Caco-2 (cell line): ENCODE results near the gene MYH9. TPM values are rescaled to one million over a fixed set of nuclear protein-coding genes. Genes with fewer than 3 reads are reported as not detected.
A peak's percentile ranks its signal among the peaks of the same experiment; 100 is the strongest.

Experiments
- BruUV-seq: library from RNA; stranded (reverse); fragments of 400-500 nt; replicated peaks from 2 replicates; lab custom pipeline; 2021; lab: Mats Ljungman, UMichigan
- CTCF ChIA-PET: fragments of 300-600 bp; sonication (Branson Sonifier 250); formaldehyde crosslinking; loops from one replicate; lab custom pipeline; 2022; ENCODE audit warnings: antibody characterized with exemption; lab: Charles Lee
- POLR2A ChIA-PET: fragments of 300-600 bp; sonication (Branson Sonifier 250); formaldehyde crosslinking; loops from one replicate; lab custom pipeline; 2022; ENCODE audit warnings: antibody characterized with exemption; lab: Charles Lee
- DNase-seq, 2 experiments: peaks; one replicate each; pipeline versions ENCODE4 v3.0.0 to v3.0.0-alpha.2; 2020 to 2022
- H3K27me3 ChIP-seq: replicated peaks from 2 replicates; pipeline ENCODE4 v1.6.0; 2011; ENCODE audit warnings: low read length; ENCODE audit not compliant: control insufficient read depth, insufficient read depth
- H3K36me3 ChIP-seq: 2 replicates; pipeline ENCODE4 v1.5.1; 2011; ENCODE audit warnings: low read length; ENCODE audit not compliant: control insufficient read depth, insufficient read depth
- H3K4me1 ChIP-seq: fragments of 250-450 bp; sonication (Bioruptor Pico); 2 replicates; pipeline ENCODE4 v1.5.1; 2020; ENCODE audit warnings: mild to moderate bottlenecking
- H3K4me3 ChIP-seq: 2 replicates; pipeline ENCODE4 v1.5.1; 2011; ENCODE audit warnings: low read depth, mild to moderate bottlenecking, control low read depth, low read length
- H3K9me3 ChIP-seq: fragments of 250-450 bp; sonication (Bioruptor Pico); 2 replicates; pipeline ENCODE4 v1.5.1; 2020; ENCODE audit warnings: mild to moderate bottlenecking, moderate library complexity
- H3K27ac Mint-ChIP-seq: one replicate; pipeline ENCODE4 v1.8.0; 2022; ENCODE audit warnings: mixed read lengths; ENCODE audit not compliant: unreplicated experiment
- H3K27me3 Mint-ChIP-seq: one replicate; pipeline ENCODE4 v1.8.0; 2022; ENCODE audit warnings: mixed read lengths; ENCODE audit not compliant: insufficient read depth, unreplicated experiment
- H3K36me3 Mint-ChIP-seq: one replicate; pipeline ENCODE4 v1.8.0; 2022; ENCODE audit warnings: mild to moderate bottlenecking, mixed read lengths; ENCODE audit not compliant: insufficient read depth, unreplicated experiment
- H3K4me1 Mint-ChIP-seq: one replicate; pipeline ENCODE4 v1.8.0; 2022; ENCODE audit warnings: low read depth, mixed read lengths; ENCODE audit not compliant: unreplicated experiment
- H3K4me3 Mint-ChIP-seq: one replicate; pipeline ENCODE4 v1.8.0; 2022; ENCODE audit warnings: mild to moderate bottlenecking, moderate library complexity, mixed read lengths; ENCODE audit not compliant: unreplicated experiment
- H3K9me3 Mint-ChIP-seq: one replicate; pipeline ENCODE4 v1.8.0; 2022; ENCODE audit warnings: mixed read lengths; ENCODE audit not compliant: unreplicated experiment
- intact Hi-C: fragments of 100-400 bp; cut with micrococcal nuclease; formaldehyde crosslinking; loops from one replicate; pipeline ENCODE4 v1.10.0; 2022; ENCODE audit not compliant: unreplicated experiment
- total RNA-seq: library from RNA; stranded (reverse); gene quantifications from 2 replicates; pipeline ENCODE4 v1.2.3, GENCODE V29; 2022
- TF ChIP-seq, protein P1 (sequence below), 2 experiments: fragments of 200-600 bp in 1 of 2; IDR thresholded peaks; 1 replicate in 1 of 2; 2 replicates in 1 of 2; pipeline versions ENCODE4 v1.5.1 to v1.8.0; 2011 to 2022; ENCODE audit warnings: antibody characterized with exemption in 1 of 2, control low read depth in 1 of 2, inconsistent platforms in 1 of 2, low read depth in 1 of 2, low read length in 1 of 2, mild to moderate bottlenecking in 1 of 2, moderate library complexity in 1 of 2; ENCODE audit not compliant: insufficient read depth in 1 of 2, severe bottlenecking in 1 of 2, unreplicated experiment in 1 of 2

MYH9 gene
- total RNA-seq, 1 experiment from 2014 or later: 513 TPM

- BruUV-seq: no TSS peak
- no peaks in the 10 kb centered on the region for H3K9me3 Mint-ChIP-seq
- H3K4me3 Mint-ChIP-seq: no peak overlapping the region
- H3K4me1 Mint-ChIP-seq: peaks cover 66% of the 10 kb centered on the region
- ChIA-PET POLR2A (interaction anchor here (0.8 kb wide), 1 partner anchor 57 kb away, joined by 5 read pairs; the partner anchor contains the start of gene MYH9), CTCF (interaction anchor here (1.0 to 1.2 kb wide), 2 partner anchors 33 to 140 kb away, joined by 3 to 4 read pairs; no protein-coding TSS in a partner anchor)
- H3K27me3 Mint-ChIP-seq: no peaks in the 10 kb centered on the region
- H3K4me3 ChIP-seq: no peak overlapping the region
- intact Hi-C loops: no loop called here
- H3K27me3 ChIP-seq: no peaks in the 10 kb centered on the region
- TF ChIP-seq, protein P1, sequence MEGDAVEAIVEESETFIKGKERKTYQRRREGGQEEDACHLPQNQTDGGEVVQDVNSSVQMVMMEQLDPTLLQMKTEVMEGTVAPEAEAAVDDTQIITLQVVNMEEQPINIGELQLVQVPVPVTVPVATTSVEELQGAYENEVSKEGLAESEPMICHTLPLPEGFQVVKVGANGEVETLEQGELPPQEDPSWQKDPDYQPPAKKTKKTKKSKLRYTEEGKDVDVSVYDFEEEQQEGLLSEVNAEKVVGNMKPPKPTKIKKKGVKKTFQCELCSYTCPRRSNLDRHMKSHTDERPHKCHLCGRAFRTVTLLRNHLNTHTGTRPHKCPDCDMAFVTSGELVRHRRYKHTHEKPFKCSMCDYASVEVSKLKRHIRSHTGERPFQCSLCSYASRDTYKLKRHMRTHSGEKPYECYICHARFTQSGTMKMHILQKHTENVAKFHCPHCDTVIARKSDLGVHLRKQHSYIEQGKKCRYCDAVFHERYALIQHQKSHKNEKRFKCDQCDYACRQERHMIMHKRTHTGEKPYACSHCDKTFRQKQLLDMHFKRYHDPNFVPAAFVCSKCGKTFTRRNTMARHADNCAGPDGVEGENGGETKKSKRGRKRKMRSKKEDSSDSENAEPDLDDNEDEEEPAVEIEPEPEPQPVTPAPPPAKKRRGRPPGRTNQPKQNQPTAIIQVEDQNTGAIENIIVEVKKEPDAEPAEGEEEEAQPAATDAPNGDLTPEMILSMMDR (IDR thresholded peaks at IDR 0.05; ENCODE audit: insufficient read depth in 1 of 2, low read depth in 1 of 2, low read length in 1 of 2, severe bottlenecking in 1 of 2, unreplicated experiment in 1 of 2): no peak
- peaks cover 100% of the 10 kb centered on the region for H3K36me3 Mint-ChIP-seq
- no peaks in the 10 kb centered on the region for H3K9me3 ChIP-seq
- DNase-seq: no peak
- peaks cover 74% of the 10 kb centered on the region for H3K4me1 ChIP-seq
- H3K27ac Mint-ChIP-seq: peak overlapping the region; percentile 95
- H3K36me3 ChIP-seq: peaks cover 10% of the 10 kb centered on the region
Measured at GRCh38 chr22:36330655-36331305, 57.0 kb downstream of the MYH9 start.

DNA sequence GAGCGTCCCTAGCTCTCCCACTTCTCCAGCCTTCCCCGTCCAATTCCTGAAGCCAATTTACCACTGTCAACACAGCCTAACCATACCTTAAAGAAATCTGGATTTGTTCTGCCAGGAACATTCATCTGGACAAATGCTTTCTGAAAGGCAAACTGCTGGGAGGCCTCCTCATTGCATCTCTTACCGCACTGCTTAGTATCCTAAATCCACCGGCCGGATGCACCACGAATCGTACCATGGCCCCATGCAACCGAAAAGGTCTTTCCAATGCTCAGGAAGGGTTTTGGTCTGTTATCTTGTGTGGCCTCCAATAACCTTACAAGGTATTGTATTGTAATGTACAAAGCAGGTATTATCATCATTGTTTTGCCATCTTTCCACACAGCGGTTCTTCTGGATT is 57.6 kb downstream of the MYH9 start:
- TSS peak; percentile 31 for BruUV-seq
- Mint-ChIP-seq H3K4me1 (peaks cover 66% of the 10 kb centered on the region), H3K36me3 (peaks cover 100% of the 10 kb centered on the region), H3K27ac (peak overlapping the region; percentile 95), H3K9me3 (no peaks in the 10 kb centered on the region), H3K4me3 (peak overlapping the region; percentile 51), H3K27me3 (no peaks in the 10 kb centered on the region)
- H3K4me1 ChIP-seq: peaks cover 69% of the 10 kb centered on the region
- H3K27me3 ChIP-seq: no peaks in the 10 kb centered on the region
- intact Hi-C loops: no loop called here
- TF ChIP-seq, protein P1 (IDR thresholded peaks at IDR 0.05; ENCODE audit: insufficient read depth in 1 of 2, low read depth in 1 of 2, low read length in 1 of 2, severe bottlenecking in 1 of 2, unreplicated experiment in 1 of 2): no peak
- no peak for DNase-seq
- no peaks in the 10 kb centered on the region for H3K9me3 ChIP-seq
- H3K4me3 ChIP-seq: no peak overlapping the region
- H3K36me3 ChIP-seq: peaks cover 11% of the 10 kb centered on the region
- POLR2A ChIA-PET: no interaction called here
- CTCF ChIA-PET: no interaction called here

GRCh38 chr22:36329254-36330078 is 58.3 kb downstream of the MYH9 start:
- TF ChIP-seq, protein P1 (IDR thresholded peaks at IDR 0.05; ENCODE audit: insufficient read depth in 1 of 2, low read depth in 1 of 2, low read length in 1 of 2, severe bottlenecking in 1 of 2, unreplicated experiment in 1 of 2): no peak
- no peak overlapping the region for H3K4me3 ChIP-seq
- peaks cover 64% of the 10 kb centered on the region for H3K4me1 Mint-ChIP-seq
- H3K27ac Mint-ChIP-seq: peak overlapping the region; percentile 95
- H3K4me3 Mint-ChIP-seq: peak overlapping the region; percentile 51
- no peaks in the 10 kb centered on the region for H3K27me3 ChIP-seq
- no peaks in the 10 kb centered on the region for H3K9me3 ChIP-seq
- BruUV-seq: no TSS peak
- intact Hi-C loops: loop anchor here (1.0 kb wide), 3 partner anchors 32 to 126 kb away; no protein-coding TSS in a partner anchor
- H3K4me1 ChIP-seq: peaks cover 62% of the 10 kb centered on the region
- no peaks in the 10 kb centered on the region for H3K9me3 Mint-ChIP-seq
- H3K27me3 Mint-ChIP-seq: no peaks in the 10 kb centered on the region
- CTCF ChIA-PET: no interaction called here
- peaks cover 8% of the 10 kb centered on the region for H3K36me3 ChIP-seq
- POLR2A ChIA-PET: interaction anchor here (0.6 kb wide), 1 partner anchor 8 kb away, joined by 4 read pairs; no protein-coding TSS in a partner anchor
- peak; percentile 89 to 94 for DNase-seq
- H3K36me3 Mint-ChIP-seq: peaks cover 100% of the 10 kb centered on the region
